GM06990 (cell line): ENCODE measurements around the gene FNIP1.

Experiments
- DNase-seq: peaks from one replicate; pipeline ENCODE4 v3.0.0-alpha.2; 2011; ENCODE audit not compliant: insufficient read length; ENCODE audit errors: extremely low read depth
- H3K27me3 ChIP-seq: replicated peaks from 2 replicates; pipeline ENCODE4 v1.6.0; 2011; ENCODE audit warnings: low read length; ENCODE audit not compliant: control insufficient read depth, insufficient read depth
- H3K36me3 ChIP-seq: 2 replicates; pipeline ENCODE4 v1.5.1; 2011; ENCODE audit warnings: low read length; ENCODE audit not compliant: control insufficient read depth, insufficient read depth
- H3K4me3 ChIP-seq: replicated peaks from 2 replicates; pipeline ENCODE4 v1.5.1; 2011; ENCODE audit warnings: low read depth, mild to moderate bottlenecking, control low read depth, low read length
- CTCF ChIP-seq: IDR thresholded peaks from 2 replicates; pipeline ENCODE4 v1.5.1; 2011; ENCODE audit warnings: low read length, control low read depth, mild to moderate bottlenecking, inconsistent platforms; ENCODE audit not compliant: insufficient read depth, poor library complexity, severe bottlenecking

The FNIP1 gene

DNA sequence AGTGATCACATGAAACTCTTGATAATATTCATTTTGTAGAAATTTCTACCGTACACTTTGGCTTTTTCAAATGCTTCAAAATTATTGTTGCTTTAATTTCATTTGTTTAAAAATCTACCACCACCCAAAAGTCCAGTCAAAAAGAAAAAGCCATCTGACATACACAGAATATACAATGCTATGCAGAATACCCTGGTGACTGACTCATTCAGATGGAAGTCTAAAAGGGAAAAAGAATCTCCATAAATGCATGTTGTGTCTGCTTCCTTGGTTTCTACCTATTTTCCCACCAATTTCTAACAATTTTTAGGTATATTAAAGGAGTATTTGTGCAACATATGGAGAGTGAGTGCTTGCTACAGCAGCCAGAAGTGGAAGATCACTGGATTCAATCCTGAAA is 152.4 kb downstream of the FNIP1 start:
- no peak overlapping the region for H3K4me3 ChIP-seq
- H3K36me3 ChIP-seq = no peaks in the 10 kb centered on the region; the same call in 1 of the 2 replicates
- no peak for TF ChIP-seq CTCF
- no peak for DNase-seq
- no peaks in the 10 kb centered on the region for H3K27me3 ChIP-seq

GRCh38 chr5:131641494-131641893 is 155.3 kb downstream of the FNIP1 start:
- H3K27me3 ChIP-seq = no peaks in the 10 kb centered on the region
- H3K36me3 ChIP-seq = no peaks in the 10 kb centered on the region; the same call in 1 of the 2 replicates
- no peak for DNase-seq
- no peak for TF ChIP-seq CTCF
- H3K4me3 ChIP-seq = no peak overlapping the region

DNA sequence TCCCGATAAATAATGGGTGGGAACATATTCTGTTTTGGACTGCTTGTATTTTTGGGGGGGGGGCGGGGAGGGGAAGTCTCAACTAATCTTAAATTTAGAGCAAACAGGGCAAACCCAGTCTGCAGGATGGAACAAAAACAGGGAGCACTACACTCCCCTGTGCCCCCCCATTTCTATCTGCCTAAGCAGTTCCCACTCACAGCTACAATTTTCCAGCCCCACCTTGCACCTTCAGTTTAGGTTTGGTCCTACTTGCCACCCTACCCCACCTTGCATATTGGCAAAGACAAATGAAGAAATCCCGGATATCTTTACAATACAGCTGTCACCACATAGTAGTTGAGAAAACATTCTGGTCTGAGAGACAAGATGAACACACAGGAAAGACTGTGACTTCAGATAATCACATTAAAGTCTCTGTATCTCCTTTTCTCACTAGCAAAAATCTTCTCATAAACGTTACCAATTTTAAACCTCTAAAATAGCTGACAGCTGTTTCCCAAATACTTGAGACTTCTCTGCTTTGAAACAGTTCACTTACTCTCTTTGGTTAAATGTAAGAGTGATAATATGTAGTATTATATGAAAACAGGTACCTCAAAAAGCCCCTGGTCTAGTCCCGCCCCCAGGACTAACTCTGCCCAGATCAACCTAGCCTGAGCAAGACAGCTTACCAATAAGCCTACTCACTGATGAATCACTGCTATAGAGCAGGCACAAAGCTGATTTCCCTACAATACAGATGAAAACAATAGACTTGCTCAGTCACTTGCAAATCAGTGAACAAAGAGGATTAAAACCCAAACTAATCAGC is 156.6 kb downstream of the FNIP1 start:
- Histone ChIP-seq H3K27me3 (no peaks in the 10 kb centered on the region), H3K36me3 (no peaks in the 10 kb centered on the region; the same call in 1 of the 2 replicates), H3K4me3 (no peak overlapping the region)
- TF ChIP-seq CTCF = no peak
- DNase-seq = no peak

DNA sequence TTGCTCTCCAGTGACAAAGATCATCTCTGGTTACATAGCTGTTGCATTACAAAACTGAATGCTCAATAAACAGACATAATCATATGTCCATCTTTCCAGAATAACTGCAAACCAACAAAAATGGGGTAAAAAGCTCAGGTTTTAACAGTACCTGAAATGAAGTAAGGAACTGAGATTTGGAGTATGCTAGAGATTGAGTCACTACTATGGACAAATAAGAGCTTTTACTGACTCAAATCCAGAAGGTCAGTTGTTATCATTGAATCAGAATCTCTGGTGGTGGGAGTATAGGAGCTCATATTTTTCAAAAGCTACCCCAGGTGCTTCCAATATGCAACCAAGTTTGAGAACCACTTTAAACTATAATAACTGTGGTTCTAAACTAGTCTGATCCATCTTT is 157.7 kb downstream of the FNIP1 start:
- no peak for DNase-seq
- no peaks in the 10 kb centered on the region for H3K36me3 ChIP-seq
- no peak overlapping the region for H3K4me3 ChIP-seq
- no peak for TF ChIP-seq CTCF
- no peaks in the 10 kb centered on the region for H3K27me3 ChIP-seq

DNA sequence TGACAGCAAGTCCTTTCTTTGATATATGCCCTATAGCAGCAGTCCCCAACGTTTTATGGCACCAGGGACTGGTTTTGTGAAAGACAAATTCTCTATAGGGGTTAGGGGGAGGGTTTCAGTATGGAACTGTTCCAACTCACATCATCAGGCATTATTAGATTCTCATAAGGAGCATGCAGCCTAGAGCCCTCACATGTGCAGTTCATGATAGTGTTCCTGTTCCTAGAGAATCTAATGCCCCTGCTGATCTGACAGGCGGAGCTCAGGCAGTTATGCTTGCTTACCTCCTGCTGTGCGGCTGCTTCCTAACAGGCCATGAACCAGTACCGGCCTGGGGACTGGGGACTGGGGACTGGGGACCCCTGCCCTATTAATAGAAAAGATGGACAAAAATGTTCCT is 159.1 kb downstream of the FNIP1 start:
- no peak overlapping the region for H3K4me3 ChIP-seq
- no peak for DNase-seq
- no peak for TF ChIP-seq CTCF
- H3K36me3 ChIP-seq = no peaks in the 10 kb centered on the region
- no peaks in the 10 kb centered on the region for H3K27me3 ChIP-seq
